PFSK-1 (cell line): ENCODE measurements around the gene RUNX2.

ENCODE experiments used
- POLR2AphosphoS5 ChIP-seq: IDR thresholded peaks from 2 replicates; pipeline ENCODE4 v1.6.1; 2012; ENCODE audit warnings: low read depth, mild to moderate bottlenecking, control low read depth, low read length, moderate library complexity
- TAF1 ChIP-seq: IDR thresholded peaks from 2 replicates; pipeline ENCODE4 v1.6.1; 2012; ENCODE audit warnings: low read length, control low read depth, borderline replicate concordance; ENCODE audit not compliant: insufficient read depth
- TF ChIP-seq, protein P1 (sequence below), 2 experiments: IDR thresholded peaks; 2 replicates each; pipeline versions ENCODE4 v1.6.1 to v1.8.0; 2011 to 2012; ENCODE audit warnings: low read depth in 2 of 2, low read length in 2 of 2, control low read depth in 1 of 2, inconsistent platforms in 1 of 2, mild to moderate bottlenecking in 1 of 2, moderate library complexity in 1 of 2; ENCODE audit not compliant: insufficient read depth in 1 of 2

DNA sequence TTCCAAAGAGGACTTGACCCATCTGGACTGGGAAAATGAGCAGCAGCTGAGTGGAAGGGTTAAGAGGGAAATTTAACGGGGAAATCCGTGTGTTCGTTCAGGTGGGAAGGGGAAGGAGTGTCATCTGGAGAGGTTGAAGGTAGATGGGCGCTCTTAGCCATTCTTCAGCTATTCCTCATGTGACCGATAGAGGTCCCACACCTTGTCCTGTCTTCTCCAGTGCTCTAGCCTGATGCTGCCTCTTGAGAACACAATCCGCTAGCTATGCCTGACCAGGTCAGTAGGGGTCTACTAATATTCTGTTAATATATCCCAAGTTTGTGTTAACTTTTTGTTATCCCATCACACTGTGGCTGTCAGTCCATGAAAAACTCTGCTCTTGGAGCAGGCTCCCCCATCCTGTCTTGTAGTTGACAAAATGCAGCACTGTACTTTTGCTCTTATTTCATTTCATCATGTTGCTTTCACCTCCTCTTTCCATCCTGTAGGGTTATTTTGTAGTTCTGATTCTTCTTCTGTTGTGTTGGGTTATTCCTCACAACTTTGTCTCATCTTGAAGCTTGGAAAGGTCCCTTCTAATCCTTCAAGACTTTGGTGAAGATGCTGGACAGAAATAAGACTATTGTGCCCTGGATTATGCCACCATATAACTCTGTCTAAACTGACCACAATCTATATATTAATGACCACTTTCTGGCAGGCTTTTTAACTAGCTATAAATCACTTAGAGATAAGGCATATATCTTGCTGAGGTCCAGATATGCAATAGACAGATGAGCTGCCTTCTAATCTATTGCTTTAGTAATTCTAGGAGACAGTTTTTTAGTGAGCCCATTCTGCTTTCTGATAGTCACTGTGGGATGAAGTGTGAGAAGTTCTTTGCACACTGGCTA, 173.0 kb downstream of the RUNX2 start:
- TF ChIP-seq POLR2AphosphoS5 (no peak), TAF1 (no peak)
- TF ChIP-seq, protein P1, sequence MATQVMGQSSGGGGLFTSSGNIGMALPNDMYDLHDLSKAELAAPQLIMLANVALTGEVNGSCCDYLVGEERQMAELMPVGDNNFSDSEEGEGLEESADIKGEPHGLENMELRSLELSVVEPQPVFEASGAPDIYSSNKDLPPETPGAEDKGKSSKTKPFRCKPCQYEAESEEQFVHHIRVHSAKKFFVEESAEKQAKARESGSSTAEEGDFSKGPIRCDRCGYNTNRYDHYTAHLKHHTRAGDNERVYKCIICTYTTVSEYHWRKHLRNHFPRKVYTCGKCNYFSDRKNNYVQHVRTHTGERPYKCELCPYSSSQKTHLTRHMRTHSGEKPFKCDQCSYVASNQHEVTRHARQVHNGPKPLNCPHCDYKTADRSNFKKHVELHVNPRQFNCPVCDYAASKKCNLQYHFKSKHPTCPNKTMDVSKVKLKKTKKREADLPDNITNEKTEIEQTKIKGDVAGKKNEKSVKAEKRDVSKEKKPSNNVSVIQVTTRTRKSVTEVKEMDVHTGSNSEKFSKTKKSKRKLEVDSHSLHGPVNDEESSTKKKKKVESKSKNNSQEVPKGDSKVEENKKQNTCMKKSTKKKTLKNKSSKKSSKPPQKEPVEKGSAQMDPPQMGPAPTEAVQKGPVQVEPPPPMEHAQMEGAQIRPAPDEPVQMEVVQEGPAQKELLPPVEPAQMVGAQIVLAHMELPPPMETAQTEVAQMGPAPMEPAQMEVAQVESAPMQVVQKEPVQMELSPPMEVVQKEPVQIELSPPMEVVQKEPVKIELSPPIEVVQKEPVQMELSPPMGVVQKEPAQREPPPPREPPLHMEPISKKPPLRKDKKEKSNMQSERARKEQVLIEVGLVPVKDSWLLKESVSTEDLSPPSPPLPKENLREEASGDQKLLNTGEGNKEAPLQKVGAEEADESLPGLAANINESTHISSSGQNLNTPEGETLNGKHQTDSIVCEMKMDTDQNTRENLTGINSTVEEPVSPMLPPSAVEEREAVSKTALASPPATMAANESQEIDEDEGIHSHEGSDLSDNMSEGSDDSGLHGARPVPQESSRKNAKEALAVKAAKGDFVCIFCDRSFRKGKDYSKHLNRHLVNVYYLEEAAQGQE (IDR thresholded peaks at IDR 0.05; ENCODE audit: insufficient read depth in 1 of 2, low read depth in 2 of 2, low read length in 2 of 2): no peak
